Activated CD4-positive, alpha-beta T cell treated with anti-CD3 and anti-CD28 coated beads for 1 hour (primary cell): ENCODE data around the gene EPDR1.

Source experiments
- DNase-seq: peaks from one replicate; pipeline ENCODE4 v3.0.0-alpha.2; 2020

EPDR1 gene

DNA sequence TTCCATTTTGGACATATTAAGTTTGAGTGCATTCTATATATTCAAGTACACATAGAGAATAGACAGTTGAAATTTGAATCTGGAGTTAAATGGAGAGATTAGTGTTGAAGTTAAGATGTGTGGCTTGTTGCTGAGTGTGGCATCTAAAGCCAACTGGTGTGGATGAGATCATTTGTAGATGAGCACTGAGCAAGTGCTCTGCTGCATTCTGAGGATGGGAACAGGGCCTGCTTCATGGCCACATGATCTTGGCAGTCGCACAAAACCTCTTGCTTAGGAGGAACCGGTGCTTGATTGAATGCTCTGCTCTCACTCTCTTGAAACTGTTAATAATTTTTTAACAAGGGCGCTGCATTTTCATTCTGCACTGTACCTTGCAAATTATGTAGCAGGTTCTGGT is 62.0 kb downstream of the EPDR1 start:
- no peak for DNase-seq

DNA sequence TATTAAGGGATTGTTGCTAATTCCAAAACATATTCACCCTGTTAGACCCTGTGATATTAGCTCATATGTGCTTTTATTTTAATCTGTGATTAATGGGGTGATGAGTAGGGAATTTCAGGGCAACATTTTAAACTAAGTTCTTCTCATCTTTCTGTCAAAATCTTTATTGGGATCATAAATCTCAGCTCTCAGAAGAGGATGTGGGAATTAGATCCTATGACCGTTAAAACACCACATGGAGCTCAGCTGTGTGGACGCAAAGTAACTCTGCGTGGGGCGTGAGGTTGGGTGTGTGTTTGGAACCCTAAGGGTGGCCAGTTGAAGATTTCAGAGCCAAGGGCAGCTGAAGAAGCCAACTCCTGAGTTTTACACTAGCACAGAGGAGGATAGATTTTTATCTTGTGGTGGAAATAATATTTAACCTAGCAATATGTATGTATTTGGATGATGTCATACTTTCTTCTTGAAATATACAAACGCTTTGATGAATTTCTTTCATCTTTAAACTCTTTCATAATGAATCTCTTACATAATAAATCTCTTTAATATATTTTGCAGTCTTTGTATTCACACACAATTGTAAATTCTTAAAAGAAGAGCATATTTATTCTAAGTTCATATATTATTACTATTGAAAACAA is 64.4 kb downstream of the EPDR1 start:
- no peak for DNase-seq

DNA sequence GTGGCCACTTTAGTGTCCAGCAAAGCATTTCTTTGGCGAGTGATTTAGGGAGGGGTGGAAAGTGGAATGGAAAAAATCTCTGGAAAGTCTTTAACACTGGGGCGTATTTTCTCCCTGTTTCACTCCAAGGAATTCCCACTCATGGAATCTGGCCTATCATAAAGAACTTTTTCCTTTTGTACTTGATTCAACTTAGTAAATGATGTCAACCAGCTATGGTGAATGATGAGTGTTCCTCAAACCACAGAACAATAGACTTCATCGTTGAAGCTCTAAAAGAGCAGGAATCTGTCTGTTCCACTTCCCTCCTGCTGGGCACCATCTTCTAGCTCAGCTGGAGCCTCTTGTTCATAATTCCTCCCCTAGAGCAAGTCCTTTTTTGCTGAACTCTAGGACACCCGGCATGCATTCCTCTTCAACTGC is 66.5 kb downstream of the EPDR1 start:
- no peak for DNase-seq

DNA sequence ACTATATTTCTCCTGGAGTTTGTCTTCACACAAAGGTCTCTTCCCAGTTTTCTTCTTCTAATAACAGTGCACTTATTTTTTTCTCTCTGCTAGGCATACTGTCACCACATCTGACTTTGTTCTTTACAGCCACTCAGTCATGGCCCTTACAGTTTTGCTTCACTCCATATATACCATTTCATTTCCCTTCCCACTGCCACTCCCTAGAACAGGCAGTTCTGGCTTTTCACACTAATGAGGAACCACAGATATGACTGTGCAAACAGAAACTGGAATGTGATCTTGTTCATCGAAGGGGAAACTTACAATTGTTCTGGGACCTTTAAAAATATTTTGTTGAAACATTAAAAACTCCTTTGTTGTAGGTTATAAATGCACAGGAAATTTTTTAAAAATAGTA is 67.3 kb downstream of the EPDR1 start:
- DNase-seq: no peak

DNA sequence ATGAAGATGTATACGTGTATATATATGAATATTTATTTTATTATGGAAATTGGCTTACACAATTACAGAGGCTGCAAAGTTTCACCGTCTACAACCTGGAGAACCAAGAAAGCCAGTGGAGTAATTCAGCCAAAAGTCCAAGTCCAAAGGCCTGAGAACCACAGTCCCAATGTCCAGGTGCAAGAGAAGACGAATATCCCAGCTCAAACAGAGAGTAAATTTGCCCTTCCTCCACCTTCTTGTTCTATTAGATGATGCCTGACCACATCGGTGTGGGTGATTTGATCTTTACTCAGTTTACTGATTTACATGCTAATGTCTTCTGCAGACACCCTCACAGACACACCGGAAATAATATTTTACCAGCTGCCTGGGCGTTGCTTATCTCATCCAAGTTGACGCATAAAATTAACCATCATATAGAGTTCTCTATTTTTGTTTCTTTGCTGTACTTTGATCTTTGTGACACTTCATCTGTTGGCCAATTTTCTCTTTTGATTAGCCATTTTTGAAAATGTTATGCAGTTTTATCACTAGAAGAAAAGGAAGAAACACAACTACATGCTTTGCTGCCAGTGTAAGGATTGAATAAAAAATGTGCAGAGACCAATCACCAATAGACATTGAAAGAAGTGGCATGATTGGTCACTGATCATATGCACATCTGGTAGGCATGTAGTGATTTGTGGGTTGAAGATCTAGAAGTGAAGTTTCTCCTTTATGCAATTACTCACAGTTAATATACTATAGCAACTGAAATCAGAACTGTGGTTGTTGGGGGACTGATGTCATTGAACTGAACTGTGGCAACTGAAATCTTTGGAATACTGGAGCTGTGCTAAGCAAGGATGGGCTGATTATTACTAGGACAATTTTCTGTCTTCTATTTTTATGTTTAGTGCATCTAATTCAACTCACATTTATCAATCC is 68.5 kb downstream of the EPDR1 start:
- no peak for DNase-seq

DNA sequence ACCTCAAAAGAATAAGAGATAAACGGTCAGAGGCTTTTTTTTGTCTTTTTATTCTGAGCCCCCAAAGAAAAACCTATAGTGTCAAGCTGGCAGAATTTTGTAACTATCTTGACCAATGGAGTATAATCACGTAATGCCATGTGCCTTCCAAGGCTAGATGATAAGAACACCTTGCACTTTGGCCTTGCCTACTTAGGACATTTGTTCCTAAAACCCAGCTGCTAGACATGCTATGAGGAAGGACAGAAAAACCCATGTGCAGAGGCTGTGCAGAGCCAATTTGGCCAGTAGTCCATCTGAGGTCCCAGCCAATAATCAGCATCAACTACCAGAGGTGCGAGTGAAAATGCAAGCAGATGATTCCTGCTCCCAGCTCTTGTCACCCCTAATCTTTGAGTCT is 69.9 kb downstream of the EPDR1 start:
- no peak for DNase-seq

DNA sequence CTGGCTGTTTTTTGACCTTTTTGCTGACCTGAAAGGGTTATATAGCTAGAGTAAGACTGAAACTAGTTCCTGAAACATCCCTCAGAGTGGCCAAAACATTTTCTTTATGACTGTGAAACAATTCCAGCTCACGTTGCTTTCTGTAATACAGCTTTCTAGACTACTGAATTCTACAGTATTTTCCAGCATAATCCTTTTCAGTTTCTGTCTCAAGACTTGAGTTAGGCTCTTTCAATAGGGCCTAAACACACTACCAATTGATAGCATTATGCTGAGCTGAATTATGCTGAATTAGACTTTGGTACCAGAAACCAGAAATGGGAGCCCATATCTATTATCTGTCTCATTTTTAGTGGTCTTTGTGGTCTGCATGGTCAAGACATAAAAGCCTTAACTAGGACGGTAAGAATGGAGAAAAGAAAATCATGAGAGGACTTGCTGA is 72.6 kb downstream of the EPDR1 start:
- no peak for DNase-seq

DNA sequence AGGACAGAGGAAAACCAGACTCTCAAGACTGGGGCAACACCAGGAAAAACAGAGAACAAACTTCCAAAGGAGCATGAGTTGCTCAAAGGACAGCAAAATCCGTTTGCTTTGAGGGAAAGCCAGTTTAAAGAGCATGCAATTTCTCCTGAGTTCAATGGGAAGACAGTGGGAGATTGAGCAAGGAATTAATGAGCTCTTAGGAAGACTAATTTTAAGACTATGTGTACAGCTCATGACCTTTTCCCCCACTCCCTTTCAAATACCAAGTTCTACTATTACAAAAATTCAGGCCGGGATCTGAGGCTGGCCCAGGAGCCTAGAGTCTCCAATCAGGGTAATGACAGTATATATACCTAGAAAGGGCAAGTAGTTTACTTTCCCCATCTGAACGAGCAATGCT is 79.2 kb downstream of the EPDR1 start:
- no peak for DNase-seq

DNA sequence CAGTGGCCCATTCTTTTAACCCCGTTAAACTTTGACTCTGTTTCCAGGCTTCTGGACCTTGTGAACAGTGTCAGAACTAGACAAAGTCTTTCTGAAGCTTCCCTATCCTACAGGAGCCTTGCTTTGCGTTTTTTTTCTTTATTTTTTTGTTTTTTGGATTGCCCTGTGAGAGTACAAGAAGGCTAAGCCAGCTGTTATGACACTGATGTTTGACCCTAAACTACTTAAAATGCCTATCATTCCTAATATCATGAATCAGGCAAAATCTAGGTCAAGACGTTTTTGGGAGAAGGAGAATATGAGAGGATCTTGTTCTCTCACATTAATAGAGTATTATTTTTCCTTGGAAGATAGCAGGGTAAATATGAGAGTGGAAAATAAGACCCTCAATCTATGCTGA is 79.8 kb downstream of the EPDR1 start:
- no peak for DNase-seq
